HepG2 (cell line): ENCODE measurements around the gene TOP1. TPM values are rescaled to one million over a fixed set of nuclear protein-coding genes. Genes with fewer than 3 reads are reported as not detected.
A peak's percentile ranks its signal among the peaks of the same experiment; 100 is the strongest.

Experiments
- ATAC-seq: fragments of 200-7000 bp; cut with Tn5 transposase; 3 replicates; pipeline ENCODE4 v1.9.1; 2020; ENCODE audit warnings: mild to moderate bottlenecking, moderate library complexity
- BruUV-seq: library from RNA; stranded (reverse); fragments of 400-500 nt; replicated peaks from 2 replicates; lab custom pipeline; 2021; lab: Mats Ljungman, UMichigan
- CTCF ChIA-PET: fragments of 300-600 bp; formaldehyde crosslinking; extraction: SDS; loops from one replicate; lab custom pipeline; 2021; ENCODE audit warnings: low total read pairs, inconsistent platforms, low intra/inter-chr PET ratio; lab: Yijun Ruan, JAX
- POLR2A ChIA-PET: fragments of 350-600 bp; sonication (Branson Sonifier 250); formaldehyde crosslinking; loops from one replicate; lab custom pipeline; 2020; ENCODE audit warnings: antibody characterized with exemption, inconsistent platforms; lab: Yijun Ruan, JAX
- DNase-seq: peaks from one replicate; pipeline ENCODE4 v3.0.0-alpha.2; 2015; ENCODE audit warnings: low spot score
- FAIRE-seq: peaks from 3 replicates; lab custom pipeline; 2011; peaks lifted over from hg19 to GRCh38; lab: Jason Lieb, UNC
- H2AFZ ChIP-seq: one replicate; pipeline ENCODE4 v1.6.1; 2011; ENCODE audit warnings: low read length, inconsistent platforms
- H3K27ac ChIP-seq: fragments of 300-600 bp; 3 replicates; pipeline ENCODE4 v1.8.0; 2011; ENCODE audit warnings: mixed run types, mild to moderate bottlenecking, mixed read lengths, low read length, inconsistent platforms; ENCODE audit not compliant: insufficient read depth; ENCODE audit errors: extremely low read length
- H3K27me3 ChIP-seq, 2 experiments: fragments of 200-600 bp in 1 of 2; 2 replicates in 1 of 2; 3 replicates in 1 of 2; pipeline versions ENCODE4 v1.6.0 to v1.8.0; 2011; ENCODE audit warnings: low read length in 2 of 2, mild to moderate bottlenecking in 2 of 2, moderate library complexity in 2 of 2, inconsistent platforms in 1 of 2; ENCODE audit not compliant: insufficient read depth in 2 of 2, control insufficient read depth in 1 of 2
- H3K36me3 ChIP-seq, 2 experiments: fragments of 200-600 bp in 1 of 2; replicated peaks in 1 of 2; 2 replicates in 1 of 2; 3 replicates in 1 of 2; pipeline versions ENCODE4 v1.5.1 to v1.8.0; 2011; ENCODE audit warnings: low read length in 2 of 2, inconsistent platforms in 1 of 2; ENCODE audit not compliant: insufficient read depth in 2 of 2, control insufficient read depth in 1 of 2
- H3K4me1 ChIP-seq: 2 replicates; pipeline ENCODE4 v1.5.1; 2012; ENCODE audit warnings: low read length, inconsistent platforms; ENCODE audit not compliant: insufficient read depth
- H3K4me2 ChIP-seq: 2 replicates; pipeline ENCODE4 v1.6.0; 2011; ENCODE audit warnings: low read depth, low read length, inconsistent platforms
- H3K4me3 ChIP-seq, 3 experiments: fragments of 200-600 bp in 1 of 3; sonication (generic), shearing (Covaris generic) in 1 of 3; replicated peaks in 1 of 3; 2 replicates each; pipeline ENCODE4 v1.5.1; 2011 to 2016; ENCODE audit warnings: low read length in 3 of 3, inconsistent platforms in 2 of 3, low read depth in 2 of 3, mild to moderate bottlenecking in 2 of 3, control low read depth in 1 of 3, mixed read lengths in 1 of 3; ENCODE audit not compliant: insufficient read depth in 1 of 3
- H3K79me2 ChIP-seq: one replicate; pipeline ENCODE4 v1.6.1; 2011; ENCODE audit warnings: low read length, inconsistent platforms; ENCODE audit not compliant: insufficient read depth
- H3K9ac ChIP-seq: 2 replicates; pipeline ENCODE4 v1.6.0; 2011; ENCODE audit warnings: mild to moderate bottlenecking, low read depth, low read length, inconsistent platforms; ENCODE audit not compliant: insufficient read depth
- H3K9me3 ChIP-seq: 2 replicates; pipeline ENCODE4 v1.5.1; 2012; ENCODE audit warnings: mild to moderate bottlenecking, low read length
- H4K20me1 ChIP-seq: 2 replicates; pipeline ENCODE4 v1.6.0; 2011; ENCODE audit warnings: inconsistent platforms, mild to moderate bottlenecking, low read length, moderate library complexity; ENCODE audit not compliant: insufficient read depth
- AHDC1 ChIP-seq: sonication (generic); formaldehyde crosslinking; IDR thresholded peaks from 2 replicates; pipeline ENCODE4 v1.5.1; 2020; ENCODE audit warnings: mild to moderate bottlenecking, missing genetic modification reagents, borderline replicate concordance
- CEBPB ChIP-seq: IDR thresholded peaks from 2 replicates; pipeline ENCODE4 v1.6.1; 2011; ENCODE audit warnings: low read depth, low read length, improper control_type of control experiment, borderline replicate concordance
- E2F5 ChIP-seq: sonication (generic); formaldehyde crosslinking; conservative IDR thresholded peaks from 2 replicates; pipeline ENCODE4 v1.4.0; 2020; ENCODE audit warnings: missing genetic modification reagents
- EHMT2 ChIP-seq: fragments of 200-600 bp; sonication (generic); IDR thresholded peaks from 2 replicates; pipeline ENCODE4 v1.7.0; 2017; ENCODE audit warnings: antibody characterized with exemption, low read depth, low read length, borderline replicate concordance
- GRHL1 ChIP-seq: sonication (generic); formaldehyde crosslinking; conservative IDR thresholded peaks from 2 replicates; pipeline ENCODE4 v1.8.0; 2022; ENCODE audit warnings: missing genetic modification reagents
- MTF2 ChIP-seq: sonication (generic); formaldehyde crosslinking; IDR thresholded peaks from 2 replicates; pipeline ENCODE4 v1.5.0; 2020; ENCODE audit warnings: missing genetic modification reagents, borderline replicate concordance
- ZBTB7A ChIP-seq: sonication (generic); formaldehyde crosslinking; IDR thresholded peaks from 2 replicates; pipeline ENCODE4 v1.8.0; 2022; ENCODE audit warnings: mild to moderate bottlenecking, missing genetic modification reagents
- ZNF605 ChIP-seq: sonication (generic); formaldehyde crosslinking; IDR thresholded peaks from 2 replicates; pipeline ENCODE4 v1.8.0; 2022; ENCODE audit warnings: mild to moderate bottlenecking, missing genetic modification reagents
- WGBS: methylation state at CpG from one replicate; pipeline ENCODE4 v1.1.6; 2017; ENCODE audit warnings: low lambda C conversion rate; 5-methylcytosine and 5-hydroxymethylcytosine counted together
- in situ Hi-C: cut with HindIII; loops from 2 replicates; pipeline ENCODE4 v1.10.0; 2017; ENCODE audit warnings: low pct_unique_long_range_greater_than_20kb; ENCODE audit not compliant: extremely low pct_ligation_motif_present
- intact Hi-C: fragments of 100-400 bp; cut with micrococcal nuclease; formaldehyde crosslinking; loops from one replicate; pipeline ENCODE4 v1.10.0; 2022; ENCODE audit not compliant: unreplicated experiment
- polyA plus RNA-seq, 8 experiments: library from polyadenylated mRNA; depleted of rRNA in 3 of 8; stranded (reverse) in 7 of 8; unstranded in 1 of 8; fragments of >200 nt; fragmentation: Illumina TruSeq in 4 of 8; extraction: Trizol in 4 of 8; gene quantifications; 2 replicates each; pipeline versions ENCODE4 v1.2.1 to v1.2.3, GENCODE V29; 2011 to 2016; ENCODE audit warnings: low read depth in 4 of 8, missing spikeins in 1 of 8, mixed read lengths in 1 of 8; ENCODE audit not compliant: insufficient read depth in 1 of 8
- total RNA-seq, 5 experiments: library from RNA; depleted of rRNA; stranded (reverse); fragments of >200 nt; fragmentation: Illumina TruSeq; extraction: Trizol; gene quantifications; 2 replicates each; pipeline ENCODE4 v1.2.3, GENCODE V29; 2016; ENCODE audit warnings: low read depth in 1 of 5
- TF ChIP-seq, protein P1 (sequence below): sonication (generic); formaldehyde crosslinking; IDR thresholded peaks from 2 replicates; pipeline ENCODE4 v1.9.0; 2021; ENCODE audit warnings: mild to moderate bottlenecking, missing genetic modification reagents

TOP1 gene
- total and polyA plus RNA-seq, 2 of the 13 experiments (the other 11 are each of a cell fraction or from before 2014, with no cell fraction given): 10.2 to 19.4 TPM

DNA sequence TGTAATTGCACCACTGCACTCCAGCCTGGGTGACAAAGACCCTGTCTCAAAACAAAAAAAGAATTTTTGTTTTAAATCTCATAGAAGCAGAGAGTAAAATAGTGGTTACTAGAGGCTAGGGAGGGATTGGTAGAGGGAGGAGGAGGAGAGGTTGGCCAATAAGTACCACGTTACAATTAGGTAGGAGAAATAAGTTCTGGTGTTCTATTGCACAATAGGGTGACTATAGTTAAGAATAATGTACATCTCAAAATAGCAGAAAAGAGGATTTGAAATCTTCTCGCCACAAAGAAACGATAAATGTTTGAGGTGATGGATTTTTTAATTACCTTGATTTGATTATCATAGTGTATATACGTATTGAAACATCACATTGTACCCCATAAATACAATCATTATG, 27.1 kb upstream of the TOP1 start:
- ATAC-seq (no peak), FAIRE-seq (no peak), DNase-seq (no peak)
- ChIA-PET CTCF (no interaction called here), POLR2A (no interaction called here)
- Histone ChIP-seq H3K9me3 (peaks cover 4% of the 10 kb centered on the region), H3K27ac (no peak overlapping the region), H3K4me2 (no peak overlapping the region), H3K36me3 (no peaks in the 10 kb centered on the region), H4K20me1 (no peaks in the 10 kb centered on the region), H3K4me3 (no peak overlapping the region), H3K79me2 (no peaks in the 10 kb centered on the region), H2AFZ (no peak overlapping the region), H3K4me1 (peaks cover 69% of the 10 kb centered on the region), H3K27me3 (peaks cover 6 to 22% of the 10 kb centered on the region in 2 experiments; a peak in 3 of 5 replicates), H3K9ac (no peak overlapping the region)
- intact Hi-C loops (no loop called here), in situ Hi-C loops (no loop called here)
- no TSS peak for BruUV-seq
- WGBS: 85% methylated on average over 4 of the region's 4 CpGs
- TF ChIP-seq CEBPB: peak; percentile 86
- no peak for TF ChIP-seq ZBTB7A (CRISPR knock-in tag)
- no peak for TF ChIP-seq EHMT2
- no peak for TF ChIP-seq ZNF605
- TF ChIP-seq MTF2 (CRISPR knock-in tag): no peak
- TF ChIP-seq, protein P1, sequence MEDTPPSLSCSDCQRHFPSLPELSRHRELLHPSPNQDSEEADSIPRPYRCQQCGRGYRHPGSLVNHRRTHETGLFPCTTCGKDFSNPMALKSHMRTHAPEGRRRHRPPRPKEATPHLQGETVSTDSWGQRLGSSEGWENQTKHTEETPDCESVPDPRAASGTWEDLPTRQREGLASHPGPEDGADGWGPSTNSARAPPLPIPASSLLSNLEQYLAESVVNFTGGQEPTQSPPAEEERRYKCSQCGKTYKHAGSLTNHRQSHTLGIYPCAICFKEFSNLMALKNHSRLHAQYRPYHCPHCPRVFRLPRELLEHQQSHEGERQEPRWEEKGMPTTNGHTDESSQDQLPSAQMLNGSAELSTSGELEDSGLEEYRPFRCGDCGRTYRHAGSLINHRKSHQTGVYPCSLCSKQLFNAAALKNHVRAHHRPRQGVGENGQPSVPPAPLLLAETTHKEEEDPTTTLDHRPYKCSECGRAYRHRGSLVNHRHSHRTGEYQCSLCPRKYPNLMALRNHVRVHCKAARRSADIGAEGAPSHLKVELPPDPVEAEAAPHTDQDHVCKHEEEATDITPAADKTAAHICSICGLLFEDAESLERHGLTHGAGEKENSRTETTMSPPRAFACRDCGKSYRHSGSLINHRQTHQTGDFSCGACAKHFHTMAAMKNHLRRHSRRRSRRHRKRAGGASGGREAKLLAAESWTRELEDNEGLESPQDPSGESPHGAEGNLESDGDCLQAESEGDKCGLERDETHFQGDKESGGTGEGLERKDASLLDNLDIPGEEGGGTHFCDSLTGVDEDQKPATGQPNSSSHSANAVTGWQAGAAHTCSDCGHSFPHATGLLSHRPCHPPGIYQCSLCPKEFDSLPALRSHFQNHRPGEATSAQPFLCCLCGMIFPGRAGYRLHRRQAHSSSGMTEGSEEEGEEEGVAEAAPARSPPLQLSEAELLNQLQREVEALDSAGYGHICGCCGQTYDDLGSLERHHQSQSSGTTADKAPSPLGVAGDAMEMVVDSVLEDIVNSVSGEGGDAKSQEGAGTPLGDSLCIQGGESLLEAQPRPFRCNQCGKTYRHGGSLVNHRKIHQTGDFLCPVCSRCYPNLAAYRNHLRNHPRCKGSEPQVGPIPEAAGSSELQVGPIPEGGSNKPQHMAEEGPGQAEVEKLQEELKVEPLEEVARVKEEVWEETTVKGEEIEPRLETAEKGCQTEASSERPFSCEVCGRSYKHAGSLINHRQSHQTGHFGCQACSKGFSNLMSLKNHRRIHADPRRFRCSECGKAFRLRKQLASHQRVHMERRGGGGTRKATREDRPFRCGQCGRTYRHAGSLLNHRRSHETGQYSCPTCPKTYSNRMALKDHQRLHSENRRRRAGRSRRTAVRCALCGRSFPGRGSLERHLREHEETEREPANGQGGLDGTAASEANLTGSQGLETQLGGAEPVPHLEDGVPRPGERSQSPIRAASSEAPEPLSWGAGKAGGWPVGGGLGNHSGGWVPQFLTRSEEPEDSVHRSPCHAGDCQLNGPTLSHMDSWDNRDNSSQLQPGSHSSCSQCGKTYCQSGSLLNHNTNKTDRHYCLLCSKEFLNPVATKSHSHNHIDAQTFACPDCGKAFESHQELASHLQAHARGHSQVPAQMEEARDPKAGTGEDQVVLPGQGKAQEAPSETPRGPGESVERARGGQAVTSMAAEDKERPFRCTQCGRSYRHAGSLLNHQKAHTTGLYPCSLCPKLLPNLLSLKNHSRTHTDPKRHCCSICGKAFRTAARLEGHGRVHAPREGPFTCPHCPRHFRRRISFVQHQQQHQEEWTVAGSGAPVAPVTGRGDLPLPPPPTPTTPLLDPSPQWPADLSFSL (CRISPR knock-in tag): no peak
- TF ChIP-seq GRHL1 (CRISPR knock-in tag): no peak
- TF ChIP-seq AHDC1 (CRISPR knock-in tag): no peak
- no peak for TF ChIP-seq E2F5 (CRISPR knock-in tag)
